Superior temporal gyrus (tissue), 1 donor: ENCODE data around the gene NRBP1.
"Not testable (repeated sequence)": the region's sequence is repeated elsewhere in the genome, so short reads cannot be mapped to it uniquely, and the experiment has no call there.

ENCODE experiments used
- DNase-seq: peaks from one replicate; pipeline ENCODE4 v3.0.0-alpha.2; 2016; ENCODE audit errors: extremely low spot score

The NRBP1 gene

DNA sequence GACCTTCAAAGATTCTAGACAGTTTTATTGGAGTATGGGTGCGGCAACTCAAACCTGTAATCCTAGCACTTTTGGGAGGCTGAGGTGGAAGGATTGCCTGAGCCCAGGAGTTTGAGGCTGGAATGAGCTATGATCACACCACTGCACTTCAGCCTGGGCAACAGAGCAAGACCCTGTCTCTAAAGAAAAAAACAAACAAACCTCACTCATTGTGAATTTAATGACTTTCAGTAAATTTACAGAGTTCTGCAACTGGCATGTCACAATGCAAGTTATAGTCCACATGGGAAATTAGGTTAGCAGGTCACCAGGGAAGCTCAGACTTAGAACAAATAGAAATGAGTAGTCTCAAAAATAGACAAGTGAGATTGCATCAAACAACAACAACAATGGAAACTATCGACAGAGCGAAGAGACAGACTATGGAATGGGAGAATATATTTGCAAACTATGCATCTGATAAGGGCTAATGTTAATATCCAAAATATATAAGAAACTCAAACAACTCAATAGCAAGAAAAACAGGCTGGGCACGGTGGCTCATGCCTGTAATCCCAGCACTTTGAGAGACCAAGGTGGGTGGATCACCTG lies 6.7 kb upstream of the NRBP1 start:
- DNase-seq = no peak

DNA sequence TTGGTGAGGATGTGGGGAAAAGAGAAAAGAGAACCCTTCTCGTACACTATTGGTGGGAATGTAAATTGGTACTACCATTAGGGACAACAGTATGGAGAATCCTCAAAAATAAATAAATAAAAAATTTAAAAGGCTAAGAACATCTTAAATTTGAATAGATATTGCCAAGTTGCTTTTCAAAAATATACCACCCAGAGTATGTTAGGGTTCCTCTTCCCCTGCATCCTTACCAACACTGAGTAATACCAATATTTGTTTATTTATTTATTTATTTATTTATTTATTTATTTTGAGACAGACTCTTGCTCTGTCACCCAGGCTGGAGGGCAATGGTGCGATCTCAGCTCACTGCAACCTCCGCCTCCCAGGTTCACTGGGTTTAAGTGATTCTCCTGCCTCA lies 5.5 kb upstream of the NRBP1 start:
- no peak for DNase-seq

DNA sequence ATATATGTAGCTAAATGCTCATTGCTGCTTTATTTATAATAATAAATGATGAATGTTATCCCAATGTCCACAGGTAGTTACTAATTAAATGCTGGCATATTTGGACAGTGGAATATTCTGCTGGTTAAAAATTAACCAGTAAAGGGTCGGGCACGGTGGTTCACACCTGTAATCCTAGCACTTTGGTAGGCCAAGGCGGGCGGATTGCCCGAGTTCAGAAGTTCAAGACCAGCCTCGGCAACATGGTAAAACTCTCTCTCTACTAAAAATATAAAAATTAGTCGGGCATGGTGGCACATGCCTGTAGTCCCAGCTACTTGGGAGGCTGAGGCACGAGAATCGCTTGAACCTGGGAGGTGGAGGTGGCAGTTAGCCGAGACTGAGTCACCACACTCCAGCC lies 3.4 kb upstream of the NRBP1 start:
- DNase-seq = not testable (repeated sequence)

DNA sequence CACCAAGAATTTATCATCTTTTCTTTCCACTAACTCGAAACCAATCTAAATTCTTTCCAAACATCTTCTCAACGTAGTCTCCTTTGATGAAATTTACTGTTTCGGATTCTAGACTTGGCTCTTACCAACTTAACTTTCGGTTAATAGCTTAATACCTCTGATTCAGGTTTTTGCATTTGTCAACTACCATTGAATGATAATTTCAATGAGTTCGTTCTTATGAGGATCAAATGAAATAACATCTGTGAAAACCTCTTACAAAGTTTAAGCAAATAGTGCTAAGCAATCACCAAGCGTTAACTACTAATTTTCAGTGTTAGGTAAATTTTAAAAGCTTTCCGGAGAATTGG lies 593 bp upstream of the NRBP1 start:
- peak; percentile 62 for DNase-seq

DNA sequence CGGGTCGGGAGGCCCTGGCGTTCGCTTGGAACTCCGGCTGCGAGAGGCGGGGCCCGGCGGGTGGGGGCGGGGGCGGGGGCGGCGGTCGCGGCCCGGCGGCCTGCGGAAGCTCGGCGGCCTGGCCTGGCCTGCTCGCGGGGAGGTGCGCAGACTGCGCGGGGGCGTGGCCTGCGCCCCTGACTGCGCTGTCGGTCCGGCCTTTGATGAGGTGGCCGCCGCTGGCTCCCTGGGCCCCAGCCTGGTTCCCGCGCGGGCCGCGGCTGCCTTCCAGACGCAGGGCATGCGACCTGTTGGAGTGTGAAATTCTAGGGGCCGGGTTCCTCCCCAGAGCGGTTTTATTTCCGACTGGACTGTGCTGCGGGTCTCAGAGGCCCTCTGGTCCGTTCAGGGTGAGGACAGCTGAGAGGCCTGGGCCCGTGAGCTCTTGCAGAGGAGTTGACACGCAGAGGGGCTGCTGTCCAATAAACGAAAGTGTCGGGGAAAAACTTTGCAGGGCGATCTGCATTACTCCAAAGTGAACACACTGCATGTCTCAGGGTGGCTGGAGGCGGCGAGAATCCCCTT lies 629 bp downstream of the NRBP1 start:
- DNase-seq = peak; percentile 42

DNA sequence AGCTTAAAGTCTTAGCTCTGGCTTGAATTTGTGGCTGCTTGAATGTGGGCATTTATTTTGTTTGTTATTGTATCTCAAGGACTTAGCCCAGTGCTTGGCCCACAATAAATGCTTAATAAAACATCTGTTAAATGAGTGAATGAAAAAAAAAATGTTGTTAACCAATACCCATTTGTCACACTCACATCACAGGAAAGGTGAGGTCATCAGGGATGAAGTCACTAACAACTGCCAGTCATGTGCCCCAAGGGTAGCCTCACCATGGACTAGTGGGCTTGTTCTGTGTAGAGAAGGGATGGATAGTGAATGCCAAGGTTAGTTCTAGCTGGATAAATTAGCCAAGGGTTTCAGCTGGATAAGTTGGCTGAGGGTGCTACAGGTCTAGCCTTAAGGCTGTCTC lies 3.0 kb downstream of the NRBP1 start:
- DNase-seq = no peak

DNA sequence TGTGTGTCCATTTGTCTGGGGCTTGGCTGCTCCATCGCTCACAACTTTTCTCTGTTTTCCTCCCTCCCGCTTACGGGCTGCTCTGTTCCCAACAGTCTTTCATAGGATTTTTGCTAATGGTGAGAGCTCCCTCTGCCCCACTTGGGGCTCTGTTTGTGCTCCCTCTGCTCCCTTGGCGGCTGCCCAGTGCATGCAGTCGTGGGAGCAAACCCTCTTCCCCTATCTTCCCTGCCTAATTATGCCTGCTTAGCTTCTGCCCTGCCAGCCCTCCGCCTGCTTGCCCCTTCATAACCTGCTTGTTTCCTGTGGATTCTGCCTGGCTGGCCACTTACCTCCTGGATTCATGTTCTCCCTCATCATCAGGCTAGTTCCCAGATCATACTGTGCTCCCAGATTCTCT lies 7.2 kb downstream of the NRBP1 start:
- DNase-seq = no peak

DNA sequence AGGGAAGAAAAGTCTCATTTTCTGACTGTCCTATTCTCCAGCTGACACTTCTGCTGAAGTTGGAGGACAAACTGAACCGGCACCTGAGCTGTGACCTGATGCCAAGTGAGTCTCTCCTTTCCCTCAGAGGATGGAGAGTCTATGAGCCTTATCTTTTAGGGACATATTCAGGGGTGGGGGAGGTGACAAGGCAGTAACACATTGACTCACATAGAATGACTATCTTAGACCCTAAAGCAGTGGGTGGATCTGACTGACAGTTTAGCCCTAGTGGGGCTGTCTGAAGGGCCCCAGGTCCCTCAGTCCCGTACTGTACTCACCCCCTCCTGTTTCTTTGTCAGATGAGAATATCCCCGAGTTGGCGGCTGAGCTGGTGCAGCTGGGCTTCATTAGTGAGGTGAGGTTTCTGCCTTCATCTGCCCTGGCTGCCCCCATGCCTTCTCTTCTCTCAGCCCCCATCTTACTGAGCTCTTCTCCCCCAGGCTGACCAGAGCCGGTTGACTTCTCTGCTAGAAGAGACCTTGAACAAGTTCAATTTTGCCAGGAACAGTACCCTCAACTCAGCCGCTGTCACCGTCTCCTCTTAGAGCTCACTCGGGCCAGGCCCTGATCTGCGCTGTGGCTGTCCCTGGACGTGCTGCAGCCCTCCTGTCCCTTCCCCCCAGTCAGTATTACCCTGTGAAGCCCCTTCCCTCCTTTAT lies 12.9 kb downstream of the NRBP1 start:
- no peak for DNase-seq

DNA sequence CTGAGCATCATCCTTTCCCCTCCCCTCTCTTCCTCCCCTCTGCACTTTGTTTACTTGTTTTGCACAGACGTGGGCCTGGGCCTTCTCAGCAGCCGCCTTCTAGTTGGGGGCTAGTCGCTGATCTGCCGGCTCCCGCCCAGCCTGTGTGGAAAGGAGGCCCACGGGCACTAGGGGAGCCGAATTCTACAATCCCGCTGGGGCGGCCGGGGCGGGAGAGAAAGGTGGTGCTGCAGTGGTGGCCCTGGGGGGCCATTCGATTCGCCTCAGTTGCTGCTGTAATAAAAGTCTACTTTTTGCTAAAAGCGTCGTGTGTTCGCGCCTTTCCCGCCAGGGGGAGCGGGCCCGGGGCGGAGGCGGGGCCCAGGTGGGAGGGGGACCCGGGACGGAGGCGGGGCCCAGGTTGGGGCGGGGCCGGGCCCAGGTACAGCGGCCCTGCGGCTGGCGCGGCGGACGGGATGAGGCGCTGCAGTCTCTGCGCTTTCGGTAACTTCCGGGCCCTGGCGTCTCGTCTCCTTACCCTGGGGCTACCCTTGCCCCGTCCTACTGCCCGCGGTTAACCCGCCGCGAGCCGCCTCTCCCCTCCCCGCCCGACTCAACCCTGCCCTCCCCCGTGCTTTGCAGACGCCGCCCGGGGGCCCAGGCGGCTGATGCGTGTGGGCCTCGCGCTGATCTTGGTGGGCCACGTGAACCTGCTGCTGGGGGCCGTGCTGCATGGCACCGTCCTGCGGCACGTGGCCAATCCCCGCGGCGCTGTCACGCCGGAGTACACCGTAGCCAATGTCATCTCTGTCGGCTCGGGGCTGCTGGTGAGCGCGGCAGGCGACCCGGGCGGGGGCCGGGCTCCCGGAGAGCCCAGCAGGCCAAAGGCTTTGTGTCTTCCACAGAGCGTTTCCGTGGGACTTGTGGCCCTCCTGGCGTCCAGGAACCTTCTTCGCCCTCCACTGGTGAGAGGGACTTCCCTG lies 13.8 kb downstream of the NRBP1 start, which contains the start of gene KRTCAP3:
KRTCAP3 (plus strand) TSS at position 424 of the 962 bp plus-strand sequence; CDS start at position 456, 32 bp downstream.
- DNase-seq = no peak

DNA sequence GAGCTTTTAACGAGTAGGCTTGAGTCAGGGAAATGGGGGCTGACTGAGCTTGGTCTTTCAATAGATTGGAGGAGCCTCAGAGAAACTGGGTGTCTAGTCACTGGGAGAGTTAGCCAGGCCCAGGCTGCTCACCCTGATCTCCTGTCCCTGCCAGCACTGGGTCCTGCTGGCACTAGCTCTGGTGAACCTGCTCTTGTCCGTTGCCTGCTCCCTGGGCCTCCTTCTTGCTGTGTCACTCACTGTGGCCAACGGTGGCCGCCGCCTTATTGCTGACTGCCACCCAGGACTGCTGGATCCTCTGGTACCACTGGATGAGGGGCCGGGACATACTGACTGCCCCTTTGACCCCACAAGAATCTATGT lies 14.5 kb downstream of the NRBP1 start:
- DNase-seq = no peak

DNA sequence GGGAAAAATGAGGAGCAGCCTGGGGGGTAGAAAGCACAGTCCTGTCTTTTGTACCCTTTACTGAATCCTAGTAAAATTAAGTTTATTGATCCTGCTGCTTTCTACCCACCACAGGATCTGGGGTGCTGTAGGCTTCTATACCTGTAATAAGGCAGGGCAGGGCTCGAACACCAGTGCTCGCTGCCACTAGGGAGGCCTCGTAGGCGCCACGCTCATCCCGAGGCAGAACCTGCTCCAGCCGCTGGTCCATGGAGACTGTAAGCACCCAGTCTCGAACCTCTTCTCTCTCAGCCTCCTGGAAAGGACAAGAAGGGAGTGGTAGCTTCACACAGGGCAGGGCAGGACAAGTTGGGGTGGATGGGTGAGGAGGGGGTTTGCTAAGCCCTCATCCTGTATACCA lies 16.7 kb downstream of the NRBP1 start:
- DNase-seq = no peak

DNA sequence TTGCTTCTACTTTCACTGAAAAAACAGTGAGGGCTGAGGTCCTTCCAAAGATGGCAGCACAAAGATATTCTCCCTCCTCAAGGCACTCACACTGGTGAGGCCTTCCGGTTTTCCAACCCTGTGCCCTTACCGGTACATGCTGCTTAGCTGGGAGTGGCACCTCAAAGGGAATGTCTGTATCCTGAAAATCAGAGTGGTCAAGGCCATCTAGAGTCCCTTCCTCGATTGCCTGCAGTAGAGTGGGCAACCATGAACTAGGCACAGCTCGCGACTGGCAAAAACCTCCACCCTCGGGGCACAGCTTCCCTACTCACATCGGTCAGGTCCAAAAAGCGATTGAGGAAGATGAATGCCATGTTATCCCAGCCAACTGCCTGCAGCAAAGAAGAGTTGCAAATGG lies 17.2 kb downstream of the NRBP1 start:
- DNase-seq = no peak

DNA sequence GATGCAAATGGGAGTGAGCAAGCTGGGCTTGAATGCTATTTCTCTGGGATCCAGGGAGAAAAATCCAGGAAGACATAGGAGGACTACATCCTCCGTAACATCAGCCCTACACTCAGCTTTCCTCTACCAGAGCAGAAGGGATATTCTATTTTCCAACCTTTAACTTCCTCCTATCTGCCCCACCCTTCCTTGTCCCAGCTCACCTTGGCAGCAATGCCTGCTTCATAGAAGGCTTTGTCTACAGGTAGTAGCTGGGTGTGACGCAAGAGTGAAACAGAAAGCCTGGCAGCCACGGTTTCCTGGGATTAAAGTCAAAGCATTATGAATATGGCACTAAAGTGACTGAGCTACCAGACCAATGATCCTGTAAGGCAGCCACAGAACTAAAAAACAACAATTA lies 17.6 kb downstream of the NRBP1 start:
- DNase-seq = no peak

DNA sequence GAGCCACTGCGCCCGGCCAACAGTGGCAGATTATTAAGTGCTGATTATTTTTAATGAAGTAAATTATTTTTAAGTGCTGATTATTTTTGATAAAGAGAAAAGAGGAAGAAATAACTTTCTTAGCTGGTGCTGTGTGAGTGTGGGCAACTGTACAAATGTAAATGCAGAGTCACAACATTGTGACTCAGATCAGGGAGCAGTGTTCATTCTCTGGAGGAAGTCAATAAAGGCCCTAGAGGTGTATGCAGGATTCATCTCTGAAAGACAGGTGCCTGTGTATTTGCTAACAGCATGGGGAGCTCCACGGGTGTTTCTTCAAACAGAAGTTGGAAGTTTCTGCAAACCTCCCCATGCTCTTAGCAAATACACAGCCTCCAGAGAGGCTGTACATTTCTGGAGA lies 19.9 kb downstream of the NRBP1 start:
- no peak for DNase-seq

DNA sequence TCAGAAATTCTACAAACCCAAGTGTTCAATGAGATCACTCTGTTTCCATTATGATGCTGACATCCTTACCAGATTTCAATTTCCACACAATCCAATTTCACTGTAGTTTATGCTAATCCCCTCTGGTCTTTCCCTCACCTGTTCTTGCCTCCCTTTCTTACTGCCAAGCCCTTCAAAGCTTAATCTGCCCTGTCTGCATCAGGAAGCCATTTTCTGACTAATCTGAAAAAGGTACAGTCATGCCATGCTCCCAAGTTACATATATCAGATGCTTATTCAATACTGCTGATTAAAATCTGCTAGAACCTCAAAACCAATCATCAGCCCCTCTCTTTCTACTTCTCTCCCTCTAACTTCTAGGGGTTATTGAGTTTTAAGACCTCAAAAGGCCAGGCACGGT lies 22.7 kb downstream of the NRBP1 start:
- DNase-seq = no peak

DNA sequence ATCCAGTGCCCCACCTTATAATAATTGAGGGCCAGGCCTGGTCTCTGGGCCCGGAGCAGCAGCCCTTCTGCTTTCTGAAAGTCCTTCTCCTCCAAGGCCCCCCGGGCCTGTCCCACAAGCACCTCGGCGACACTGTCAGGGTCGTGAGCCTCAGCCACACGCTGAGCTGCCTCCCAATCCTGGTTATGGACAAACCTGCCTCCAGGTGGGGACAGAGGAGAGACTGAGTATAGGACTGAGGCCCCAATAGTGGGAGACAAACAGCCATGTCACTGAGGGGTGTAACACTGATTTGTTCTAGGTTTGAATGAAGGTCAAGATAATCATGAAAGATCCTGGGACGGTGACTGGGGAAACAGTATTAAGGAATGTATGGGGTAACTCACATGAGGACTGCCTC lies 25.5 kb downstream of the NRBP1 start:
- no peak for DNase-seq

DNA sequence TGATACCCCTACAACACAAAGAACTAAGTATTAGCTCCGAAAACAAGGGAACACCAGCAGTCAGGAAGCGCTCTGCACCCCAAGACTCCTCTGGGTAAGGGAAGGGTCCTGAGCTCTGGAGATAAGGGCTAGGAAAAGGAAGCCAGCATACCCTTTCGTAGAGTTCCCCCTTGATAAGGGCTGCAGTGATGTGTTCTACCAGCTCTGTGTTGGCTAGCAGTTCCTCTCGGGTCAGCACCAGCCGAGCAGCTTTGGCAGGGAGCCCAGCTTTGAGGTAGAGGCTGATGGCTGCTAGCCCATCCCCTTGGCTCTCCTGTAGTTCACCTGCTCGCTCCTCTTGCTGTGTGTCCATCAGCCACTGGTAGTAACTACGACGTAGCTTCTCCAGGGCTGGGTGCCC lies 32.7 kb downstream of the NRBP1 start:
- DNase-seq = no peak

DNA sequence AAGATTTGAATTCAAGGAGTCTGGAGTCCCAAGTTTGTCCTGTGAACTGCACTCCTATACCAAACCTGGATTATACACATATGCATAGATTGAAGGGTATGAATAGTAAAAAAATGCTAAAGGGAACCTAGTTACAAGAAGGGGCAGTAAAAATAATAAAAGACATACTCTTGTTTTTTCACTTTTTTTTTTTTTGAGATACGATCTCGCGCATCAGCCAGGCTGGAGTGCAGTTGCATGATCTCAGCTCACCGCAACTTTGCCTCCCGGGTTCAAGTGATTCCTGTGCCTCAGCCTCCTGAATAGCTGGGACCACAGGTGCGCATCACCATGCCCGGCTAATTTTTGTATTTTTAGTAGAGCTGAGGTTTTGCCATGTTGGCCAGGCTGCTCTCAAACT lies 36.0 kb downstream of the NRBP1 start:
- no peak for DNase-seq

DNA sequence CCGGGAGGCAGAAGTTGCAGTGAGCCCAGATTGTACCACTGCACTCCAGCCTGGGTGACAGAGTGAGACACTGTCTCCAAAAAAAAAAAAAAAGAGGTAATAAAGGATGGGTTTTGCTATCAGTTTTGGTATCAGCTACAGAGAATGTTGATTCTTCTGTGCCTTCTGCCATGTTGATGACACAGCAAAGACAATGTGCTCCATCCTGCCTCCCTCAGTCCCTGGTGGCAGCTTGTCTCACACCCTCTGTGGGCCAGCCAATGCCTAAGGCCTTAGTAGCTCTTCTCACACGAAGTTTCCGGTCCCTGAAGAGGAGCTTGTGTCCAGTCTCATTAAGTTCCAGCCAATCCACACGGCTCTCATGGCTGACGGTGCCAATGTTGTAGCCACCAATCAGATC lies 43.5 kb downstream of the NRBP1 start:
- DNase-seq = no peak

DNA sequence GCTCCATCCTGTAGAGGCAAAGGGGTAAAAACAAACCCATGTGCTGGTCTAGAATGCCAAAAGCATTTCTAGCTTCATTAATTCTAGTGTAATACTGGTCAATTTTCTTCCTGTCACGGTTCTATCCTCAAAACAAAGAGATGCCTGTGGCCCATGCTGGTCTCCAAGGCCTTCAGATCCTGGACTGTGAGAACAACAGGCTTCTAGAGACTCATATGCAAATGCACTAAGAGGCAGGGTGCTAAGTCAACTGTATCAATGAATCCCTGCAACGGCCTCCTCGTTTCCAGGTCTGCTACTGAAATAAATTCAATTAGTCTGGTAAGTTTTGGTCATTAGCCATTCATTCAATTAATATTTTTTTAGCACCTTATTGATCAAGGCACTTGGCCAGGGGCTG lies 57.1 kb downstream of the NRBP1 start:
- DNase-seq = peak; percentile 29

DNA sequence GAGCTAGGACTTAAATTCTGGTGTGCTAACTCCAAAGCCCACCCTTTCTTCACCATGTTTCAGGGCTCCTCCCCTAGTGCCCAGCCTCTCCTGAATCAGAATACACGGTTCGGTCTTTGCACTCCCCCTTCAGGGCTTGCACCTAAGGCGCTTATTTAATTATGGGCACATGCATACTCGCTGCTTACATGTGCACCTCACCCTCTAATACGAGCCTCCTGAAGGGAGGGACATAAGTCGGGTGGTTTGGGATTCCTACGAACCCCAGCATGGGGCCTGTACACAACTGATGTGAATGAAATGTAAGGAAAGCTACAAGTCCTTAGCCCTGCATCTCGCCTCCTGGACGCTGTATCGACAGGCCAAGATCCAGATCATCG lies 60.7 kb downstream of the NRBP1 start:
- no peak for DNase-seq
